GM21381 (cell line): ENCODE measurements around the gene PACRG.
A peak's percentile ranks its signal among the peaks of the same experiment; 100 is the strongest.

ENCODE experiments used
- ATAC-seq: cut with Tn5 transposase; IDR thresholded peaks from one replicate; pipeline ENCODE4 v1.9.1; 2021; ENCODE audit warnings: mild to moderate bottlenecking, moderate library complexity; ENCODE audit not compliant: unreplicated experiment

Gene PACRG

DNA sequence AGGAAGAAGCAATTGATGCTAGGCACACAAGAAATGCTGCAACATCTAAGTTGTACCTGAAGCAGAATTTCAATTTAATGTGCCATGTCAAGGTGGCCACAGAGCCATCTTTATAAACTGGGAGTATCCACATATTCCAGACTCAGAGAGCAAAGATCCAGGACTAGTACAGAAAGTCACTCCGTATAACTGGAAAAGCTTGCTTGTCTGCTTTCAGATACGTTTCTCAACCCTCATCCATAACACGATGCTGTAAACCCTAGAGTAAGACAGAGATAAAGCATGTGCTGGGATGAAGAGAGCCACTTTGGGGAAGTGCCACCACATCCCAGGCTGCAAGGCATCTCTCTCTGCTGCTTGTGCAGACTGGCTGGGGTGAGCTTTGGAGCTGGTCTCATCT, 134.7 kb downstream of the PACRG start:
- ATAC-seq, result no peak

DNA sequence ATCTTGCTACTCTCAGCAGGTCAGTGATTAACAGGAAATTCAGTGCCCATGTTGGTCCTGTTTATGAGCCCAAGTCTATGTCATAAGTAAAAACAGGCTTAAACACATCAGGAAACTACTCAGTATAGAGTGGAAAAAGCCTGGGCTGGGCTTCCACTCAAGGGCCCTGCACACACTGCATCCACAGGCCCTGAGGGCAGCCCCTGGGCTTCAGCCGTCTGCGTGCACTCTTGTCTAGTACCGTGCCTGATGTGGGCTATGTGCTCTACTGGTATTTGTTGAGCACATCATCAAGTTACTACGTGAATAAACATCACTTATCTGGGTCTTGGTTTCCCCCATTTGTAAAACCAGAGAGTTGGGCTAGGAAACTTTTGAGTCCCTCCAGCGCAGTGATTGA, 135.2 kb downstream of the PACRG start:
- no peak for ATAC-seq

DNA sequence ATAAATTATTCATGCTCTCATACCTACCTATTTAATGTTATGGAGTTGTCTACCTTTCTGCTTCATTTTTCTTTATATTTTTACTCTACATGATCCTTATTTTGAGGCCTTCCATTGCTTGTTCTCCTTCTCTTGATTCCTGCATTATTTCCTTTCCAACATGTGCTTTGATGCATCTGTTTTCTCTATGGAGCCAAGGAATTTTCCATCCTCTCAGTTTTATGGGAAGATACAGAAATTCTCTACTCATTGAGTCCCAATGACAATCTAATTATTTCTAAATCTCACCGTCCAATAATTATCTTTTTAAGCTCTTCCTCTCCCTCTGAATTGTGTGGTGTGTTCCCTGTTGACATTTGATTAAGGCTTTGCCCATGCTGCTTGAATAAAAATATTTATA, 136.0 kb downstream of the PACRG start:
- no peak for ATAC-seq

DNA sequence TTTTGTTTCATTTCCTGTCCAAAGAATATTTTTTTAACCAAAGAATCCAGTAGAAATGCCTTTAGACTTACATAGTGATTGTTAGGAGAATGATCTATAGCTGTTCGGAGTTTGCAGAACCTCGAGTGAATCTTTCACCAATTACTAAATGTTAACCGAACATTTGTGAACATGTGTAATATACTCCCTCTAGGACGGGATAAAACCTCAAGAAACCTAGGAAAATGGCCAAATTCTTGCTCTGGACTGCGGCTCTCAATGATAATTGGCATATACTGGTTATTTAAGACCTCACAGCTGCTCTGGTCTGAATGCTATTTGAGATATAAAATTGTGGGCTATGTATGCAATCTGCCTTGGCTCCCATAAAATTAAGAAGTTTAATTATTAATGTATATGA, 137.1 kb downstream of the PACRG start:
- ATAC-seq, result no peak

DNA sequence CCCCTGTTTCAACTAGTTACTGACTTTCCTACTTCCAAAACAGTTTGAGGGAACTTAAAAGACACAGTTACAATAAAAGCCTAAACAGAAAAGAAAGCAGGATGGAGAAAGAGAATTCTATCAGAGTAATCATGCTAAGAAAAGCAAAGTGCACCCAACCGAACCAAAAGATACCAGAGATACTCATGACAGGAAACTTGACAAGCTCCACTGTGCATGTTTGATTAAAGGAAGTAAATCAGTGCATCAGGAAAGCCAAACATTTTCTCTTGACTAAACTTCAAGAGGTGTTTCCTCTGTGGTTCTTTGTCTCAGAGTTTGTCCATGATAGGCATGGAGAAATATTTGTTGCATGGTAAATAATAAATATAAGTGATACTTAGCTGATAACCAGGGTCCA, 138.9 kb downstream of the PACRG start:
- no peak for ATAC-seq

DNA sequence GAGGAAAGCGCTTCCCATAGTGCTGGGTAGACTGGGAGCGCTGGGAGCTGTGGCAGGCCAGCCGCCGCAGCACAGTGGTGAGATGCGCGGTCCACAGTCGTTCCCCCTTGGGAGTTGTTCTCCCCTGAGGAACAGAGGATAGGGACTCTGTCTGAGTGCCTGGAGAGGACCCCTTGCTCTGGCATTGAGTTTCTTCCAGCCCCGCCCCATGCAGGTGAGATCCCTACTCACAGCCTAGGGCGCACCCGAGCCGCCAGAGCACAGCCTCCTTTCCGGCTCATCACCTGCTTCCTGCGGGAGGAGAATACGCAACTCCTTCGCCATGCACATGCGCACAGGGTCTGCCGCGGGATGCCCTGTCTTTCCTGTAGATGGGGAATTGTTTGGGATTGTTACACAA, 140.6 kb downstream of the PACRG start:
- no peak for ATAC-seq

DNA sequence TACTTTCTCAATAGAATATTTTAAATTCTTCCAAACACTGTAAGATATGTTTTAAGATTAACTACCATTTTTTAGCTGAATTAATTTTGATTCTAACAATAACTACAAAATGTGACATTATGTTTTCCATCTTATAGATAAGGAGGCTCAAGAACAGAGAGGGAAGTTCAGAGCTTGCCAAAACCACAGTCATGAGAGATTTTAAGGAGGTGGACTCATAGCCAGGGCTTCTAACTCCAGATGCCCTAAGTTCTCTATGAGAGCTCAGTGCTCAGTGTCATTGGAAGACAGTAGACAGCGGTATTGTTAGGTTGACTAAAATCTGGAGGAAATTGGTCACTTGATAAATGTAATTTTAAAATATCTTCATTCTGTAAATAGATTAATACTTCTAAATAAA, 144.2 kb downstream of the PACRG start:
- no peak for ATAC-seq

DNA sequence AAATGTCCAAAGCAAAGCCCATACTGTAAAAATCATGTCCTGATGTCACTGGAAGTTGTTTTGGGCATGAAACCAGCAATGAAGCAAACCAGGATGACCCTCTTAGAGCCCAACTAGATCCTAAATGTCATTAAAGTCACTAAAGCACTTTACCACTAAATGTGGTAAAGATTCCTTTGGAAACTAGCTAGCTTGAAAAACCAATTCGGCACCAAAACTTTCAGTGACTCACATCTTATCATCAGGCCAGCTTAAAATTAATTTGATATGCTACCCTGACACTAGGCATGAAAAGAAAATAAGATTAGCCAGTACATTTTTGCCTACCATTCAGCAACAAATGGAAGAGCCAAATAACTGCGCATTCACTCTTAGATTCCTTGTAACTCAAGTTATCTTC, 145.8 kb downstream of the PACRG start:
- ATAC-seq, result no peak

DNA sequence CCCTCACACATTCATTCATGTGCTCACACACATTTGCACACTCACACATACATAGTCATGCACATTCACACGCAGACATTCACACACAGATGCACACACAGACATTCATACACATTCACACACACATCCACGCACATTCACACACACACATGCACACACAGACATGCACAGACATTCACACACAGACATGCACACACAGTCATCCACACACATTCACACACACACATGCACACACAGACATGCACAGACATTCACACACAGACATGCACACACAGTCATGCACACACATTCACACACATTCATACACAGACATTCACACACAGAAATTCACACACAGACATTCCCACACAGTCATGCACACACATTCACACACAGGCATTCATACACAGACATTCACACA, 147.3 kb downstream of the PACRG start:
- ATAC-seq, result no peak

DNA sequence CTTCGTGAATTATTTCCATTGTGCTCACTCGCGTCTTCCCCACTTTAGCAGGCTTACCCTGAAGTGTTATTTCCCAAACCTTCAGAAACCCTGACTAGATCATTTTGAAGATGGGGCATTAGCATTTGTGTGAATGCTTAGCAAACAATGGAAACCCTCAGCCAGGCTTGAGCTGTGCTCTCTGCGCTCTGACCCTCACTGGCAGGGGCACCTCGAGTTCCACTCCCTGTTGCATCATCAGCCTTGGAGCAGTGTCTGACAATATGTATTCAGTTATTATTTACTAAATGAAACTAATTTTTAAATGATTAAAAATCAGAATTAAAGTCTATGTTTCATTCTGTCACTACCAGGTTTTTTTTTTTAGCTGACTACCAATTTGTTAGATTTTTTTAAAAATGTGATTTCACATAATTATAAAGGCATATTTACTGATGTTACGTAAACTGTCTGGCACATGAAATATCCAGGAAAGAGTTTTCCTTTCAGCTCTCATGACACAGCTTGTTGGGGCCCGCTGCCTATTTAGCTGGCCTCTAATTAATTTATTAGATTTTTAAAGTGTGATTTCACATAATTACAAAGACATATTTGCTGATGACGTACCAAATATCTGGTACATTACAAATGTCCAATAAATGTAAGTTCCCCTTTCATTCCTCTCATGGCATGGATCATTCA, 155.2 kb downstream of the PACRG start:
- ATAC-seq, result no peak

DNA sequence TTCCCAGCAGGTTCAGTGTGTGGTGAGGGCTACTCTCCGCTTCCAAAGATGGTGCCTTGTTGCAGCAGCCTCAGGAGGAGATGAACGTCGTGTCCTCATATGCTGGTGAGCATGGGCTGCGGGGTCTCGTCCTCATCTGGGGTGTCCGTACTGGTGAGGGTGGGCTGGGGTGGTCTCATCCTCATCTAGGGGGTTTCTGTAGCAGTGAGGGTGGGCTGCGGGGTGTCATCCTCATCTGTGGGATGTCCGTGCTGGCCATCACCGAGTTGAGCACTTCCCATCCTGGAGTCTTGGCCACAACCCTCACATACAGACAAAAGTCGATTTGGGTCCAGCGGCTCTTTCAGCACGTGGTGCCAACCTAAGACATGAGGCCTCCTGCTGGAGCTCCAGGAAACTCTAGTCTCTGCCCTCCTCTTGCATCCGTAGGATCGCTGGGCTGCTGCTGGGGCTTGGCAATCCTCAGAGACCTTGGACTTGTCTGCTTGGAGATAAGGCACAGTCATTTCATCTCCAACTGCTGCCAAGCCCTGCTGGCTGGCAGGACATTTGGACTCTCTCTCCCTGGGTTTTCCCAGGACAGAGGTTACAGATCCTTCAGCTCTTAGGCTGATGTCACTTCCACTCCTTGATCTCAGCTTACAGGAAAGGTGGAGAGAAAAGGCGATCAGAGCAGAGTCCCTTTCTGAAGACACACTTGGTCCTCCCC, 160.4 kb downstream of the PACRG start:
- ATAC-seq, result no peak

DNA sequence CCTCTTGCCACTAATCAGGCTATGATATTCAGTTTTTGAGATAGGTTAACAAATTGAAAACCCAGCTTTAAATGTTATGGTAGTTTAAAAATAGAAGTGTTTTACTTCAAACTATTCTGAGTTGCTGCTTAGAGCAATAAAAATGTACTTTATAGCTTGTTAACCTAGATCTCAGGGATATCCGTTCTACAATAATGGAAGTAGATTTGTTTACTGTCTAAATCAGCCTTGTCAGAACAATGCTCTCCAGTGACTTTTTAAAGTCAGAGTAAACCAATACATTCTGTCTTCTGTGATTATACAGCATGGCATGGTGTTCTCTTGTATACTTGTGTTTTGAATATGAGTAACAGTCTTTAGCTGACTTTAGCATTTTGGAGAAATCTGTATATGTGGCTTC, 161.5 kb downstream of the PACRG start:
- no peak for ATAC-seq

DNA sequence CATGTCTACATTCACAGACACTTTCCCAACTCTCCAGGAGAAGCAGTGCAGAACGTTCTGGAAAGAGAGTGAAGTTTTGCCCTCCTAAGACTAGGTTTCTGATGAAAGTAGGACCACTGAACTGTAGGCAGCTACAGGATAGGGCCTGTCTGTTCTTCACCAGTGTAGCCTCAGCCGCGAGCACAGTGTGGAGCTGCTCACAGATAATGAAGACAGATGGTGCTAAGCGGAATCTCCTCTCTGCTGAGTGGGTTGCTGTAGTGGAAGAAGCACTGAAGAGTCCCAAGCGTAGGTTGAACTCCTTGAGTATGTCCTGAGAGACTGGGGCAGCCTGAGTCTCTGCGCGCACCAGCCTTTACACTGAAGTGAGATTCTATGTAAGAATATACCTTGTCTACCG, 170.2 kb downstream of the PACRG start:
- no peak for ATAC-seq

DNA sequence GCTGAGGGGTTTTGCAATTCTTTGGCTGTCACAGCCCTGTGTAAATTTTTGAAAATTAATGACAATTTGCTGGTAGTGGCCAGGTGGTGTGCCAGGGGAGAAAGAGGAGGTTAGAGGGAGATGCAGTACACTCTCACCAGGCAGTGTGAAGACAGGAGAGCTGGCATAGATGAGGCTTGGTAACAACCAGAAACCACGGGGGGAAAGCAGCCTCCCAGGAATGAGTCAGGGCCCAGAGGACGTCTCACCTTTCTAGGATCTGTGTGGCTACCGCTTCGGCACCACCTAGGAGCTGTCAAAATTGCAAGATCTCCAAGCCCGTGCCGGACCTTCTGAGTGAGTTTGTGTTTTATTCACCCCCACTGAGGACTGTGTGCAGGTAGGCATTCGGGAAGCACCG, 171.4 kb downstream of the PACRG start:
- no peak for ATAC-seq

DNA sequence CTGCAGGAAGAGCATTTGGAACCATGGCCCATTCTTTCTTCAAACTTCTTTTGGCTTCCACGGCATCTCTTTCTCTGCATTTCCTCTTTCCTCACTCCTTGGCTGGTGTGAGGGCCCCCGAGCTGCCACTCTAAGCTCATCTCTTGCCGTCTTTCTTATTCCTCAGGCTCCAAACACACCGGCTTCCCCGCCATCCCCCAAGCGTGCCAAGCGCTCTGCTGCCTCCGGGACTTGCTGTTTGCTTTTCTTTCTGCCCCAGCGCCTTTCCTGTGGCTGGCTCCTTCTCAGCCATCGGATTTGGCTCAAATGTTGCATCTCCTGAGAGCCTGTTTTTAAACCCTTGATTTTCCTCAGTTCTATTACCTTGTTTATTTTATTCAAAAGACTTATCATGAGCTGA, 172.7 kb downstream of the PACRG start:
- no peak for ATAC-seq

DNA sequence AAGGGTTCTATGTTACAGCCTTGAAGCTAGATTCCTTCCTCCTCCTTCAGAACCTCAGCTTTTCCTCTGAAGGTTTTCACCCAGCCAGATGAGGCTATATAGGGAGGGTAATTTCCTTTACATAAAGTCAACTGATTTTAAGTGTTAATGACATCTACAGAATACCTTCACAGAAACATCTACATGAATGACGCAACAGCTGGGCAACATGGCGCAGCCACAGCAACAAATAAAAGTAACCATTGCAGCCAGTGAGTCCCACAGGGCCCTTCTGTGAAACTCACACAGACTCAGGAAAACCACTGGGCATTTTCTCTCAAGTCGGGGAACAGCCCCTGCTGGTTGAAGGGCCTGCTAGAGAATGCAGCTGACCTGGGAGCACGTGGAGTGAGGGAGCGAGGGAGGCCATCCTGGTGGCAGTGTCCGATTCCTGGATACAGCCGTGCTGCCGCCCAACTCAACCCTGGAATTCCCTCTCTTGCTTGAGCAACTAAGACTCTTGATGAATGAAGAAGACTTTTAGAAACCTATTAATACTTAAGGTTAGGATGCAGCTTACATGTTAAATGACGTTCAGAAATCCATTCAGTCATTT, 176.4 kb downstream of the PACRG start:
- no peak for ATAC-seq

DNA sequence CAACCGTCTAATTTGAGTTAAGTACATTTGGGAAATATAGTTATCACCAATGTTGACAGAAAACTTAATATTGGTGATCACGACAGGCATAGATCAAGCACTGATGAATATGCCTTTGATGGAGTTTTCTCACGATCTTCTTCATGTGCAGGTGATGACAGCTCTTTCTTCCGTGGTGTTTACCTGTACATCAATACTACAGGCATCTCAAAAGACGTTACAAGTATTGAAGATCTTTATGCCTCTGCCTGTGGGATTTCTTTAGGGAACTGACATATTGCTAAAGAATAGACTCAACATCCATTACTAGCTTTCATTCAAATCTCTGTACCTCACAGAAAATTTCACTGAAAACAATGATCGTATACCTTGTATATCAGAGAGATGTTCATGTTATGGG, 178.7 kb downstream of the PACRG start:
- no peak for ATAC-seq

DNA sequence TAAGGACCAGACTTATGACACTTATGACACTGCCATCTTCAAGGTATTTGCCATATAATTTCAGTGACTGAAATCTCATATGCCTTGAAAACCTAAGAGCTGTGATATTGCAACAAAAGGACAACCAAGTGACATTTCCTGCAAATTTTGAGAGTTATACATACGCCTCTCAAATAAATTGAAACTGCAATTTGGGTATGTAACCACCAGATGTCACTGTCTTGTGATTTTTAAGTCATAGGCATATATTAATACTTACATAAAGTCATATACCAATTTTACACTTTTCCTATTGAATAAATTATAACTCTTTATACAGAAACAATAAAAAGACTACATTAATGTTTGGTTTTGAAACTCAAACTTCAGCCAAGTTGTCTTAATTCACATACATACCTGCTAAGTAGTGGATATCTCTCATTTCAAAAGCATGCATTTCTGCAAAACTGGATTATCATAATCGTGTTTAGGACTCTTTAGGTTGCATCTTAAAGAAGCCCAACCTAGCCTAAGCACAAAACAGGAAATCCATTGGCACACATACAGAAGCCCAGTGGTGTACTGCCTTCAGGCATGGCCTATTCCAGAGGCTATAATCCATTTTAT, 180.2 kb downstream of the PACRG start:
- ATAC-seq, result peak; percentile 71

DNA sequence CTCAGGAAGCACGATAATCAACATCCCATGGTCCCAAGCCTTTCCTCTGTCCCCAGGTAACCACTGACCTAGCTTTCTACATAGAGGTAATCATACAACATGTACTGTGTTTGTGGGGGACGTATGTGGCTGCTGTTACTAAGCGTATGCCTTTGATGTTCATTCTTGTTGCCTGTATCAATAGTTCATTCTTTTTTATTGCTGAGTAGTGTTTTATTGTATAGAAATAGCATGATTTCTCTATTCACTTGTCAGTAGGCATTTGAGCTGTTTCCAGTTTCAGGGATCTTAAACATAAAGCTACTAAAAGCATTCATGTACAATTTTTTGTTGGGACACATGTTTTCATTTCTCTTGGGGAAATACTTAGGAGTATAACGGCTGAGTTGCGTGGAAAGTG, 185.4 kb downstream of the PACRG start:
- ATAC-seq, result no peak

DNA sequence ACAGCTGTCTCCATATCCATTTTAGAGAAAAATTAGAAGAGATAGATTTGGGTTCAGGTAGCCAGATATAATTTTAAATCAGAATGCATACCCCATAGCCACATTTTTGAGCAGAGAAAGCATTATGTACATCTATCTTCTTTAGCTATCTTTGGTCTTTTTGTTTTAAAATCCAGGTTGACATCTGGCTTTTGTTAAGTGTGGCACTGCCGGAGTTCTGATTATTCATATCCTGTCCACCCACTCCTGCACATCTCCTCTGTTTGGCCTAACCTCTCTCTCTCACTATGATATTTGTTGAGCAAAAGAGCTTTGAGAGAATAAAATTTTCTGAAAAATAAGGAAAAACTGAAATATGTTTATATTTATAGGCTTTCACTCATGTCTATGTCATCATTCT, 189.7 kb downstream of the PACRG start:
- no peak for ATAC-seq

DNA sequence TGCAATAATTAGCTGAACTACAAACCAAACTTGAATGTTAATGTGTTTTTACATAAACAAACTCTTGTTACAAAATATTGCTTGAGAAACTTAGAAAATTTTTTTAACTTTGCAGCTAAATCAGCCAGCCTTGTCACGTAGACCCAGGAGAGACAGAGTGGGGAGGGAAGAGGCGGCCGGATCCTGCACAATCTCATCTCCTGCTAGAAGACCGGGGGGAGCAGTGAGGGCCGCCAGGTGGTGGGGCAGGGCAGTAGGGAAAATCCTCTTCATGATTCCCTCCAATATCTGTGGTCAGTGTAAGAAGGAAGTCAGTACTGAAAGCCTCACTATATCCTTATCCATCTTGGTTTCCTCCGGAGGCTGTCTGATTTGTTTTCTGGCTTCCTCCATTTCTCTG, 193.3 kb downstream of the PACRG start:
- no peak for ATAC-seq

DNA sequence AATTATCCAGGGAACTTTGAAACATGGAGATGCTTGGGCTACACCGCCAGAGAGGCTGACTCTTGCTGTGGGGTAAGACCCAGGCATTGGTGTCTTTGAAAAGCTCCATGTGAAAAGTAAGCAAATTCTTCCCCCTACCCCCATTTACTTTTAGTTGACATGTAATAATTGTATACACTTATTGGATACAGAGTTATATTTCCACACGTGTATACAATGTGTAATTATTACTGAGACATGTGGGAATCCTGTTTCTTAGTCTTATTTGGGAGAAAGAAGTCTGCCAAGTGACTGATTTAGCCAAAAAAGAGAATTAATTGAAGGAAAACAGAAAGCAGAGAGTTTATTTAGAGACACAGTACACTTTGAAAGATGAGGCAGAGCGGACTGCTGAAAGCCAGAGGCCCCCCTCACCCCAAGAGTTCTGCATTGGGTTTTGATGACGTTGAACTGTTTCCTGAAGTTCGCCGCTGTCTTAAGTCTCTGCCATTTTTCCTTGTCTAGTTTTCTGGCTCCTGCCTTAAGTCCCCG, 193.8 kb downstream of the PACRG start:
- no peak for ATAC-seq
